Measurements from ENCODE around the gene PLEKHS1. TPM values are rescaled to one million over a fixed set of nuclear protein-coding genes. Genes with fewer than 3 reads are reported as not detected.

The PLEKHS1 gene
- total RNA-seq, 1 experiment from 2014 or later = not detected

- no CpG with 5 or more reads among the region's 2 CpGs for WGBS (ENCODE audit: extremely low coverage, insufficient read length, low lambda C conversion rate)
- H3K9me3 Mint-ChIP-seq = no peaks in the 10 kb centered on the region; a peak in 2 of 5 replicates
Measured at GRCh38 chr10:113742466-113742865, 9.0 kb upstream of the PLEKHS1 start.

More at GRCh38 chr10:113742466-113742865, 9.0 kb upstream of the PLEKHS1 start:
- H2BK5ac ChIP-seq (ENCODE audit: insufficient read length, low read length) = no peak overlapping the region
- H3K18ac ChIP-seq (ENCODE audit: insufficient read length, low read depth, low read length) = no peak overlapping the region
- Mint-ChIP-seq H3K4me3 (no peak overlapping the region; a peak in 1 of 5 replicates), H3K27me3 (ENCODE audit: low read depth) (peaks cover 13% of the 10 kb centered on the region), H3K4me1 (0 out of 4 replicates have a peak, but pooled peaks cover 0 to 2% of the 10 kb centered on the region in 2 experiments), H3K36me3 (ENCODE audit: insufficient read depth in 1 of 3, low read depth in 3 of 3) (no peaks in the 10 kb centered on the region), H3K27ac (no peak overlapping the region)
- no peak overlapping the region for H3K14ac ChIP-seq (ENCODE audit: insufficient read depth, low read length)
- no peak overlapping the region for H4K8ac ChIP-seq (replicated peaks; ENCODE audit: insufficient read length, low read depth, low read length)
- no peaks in the 10 kb centered on the region for H3K79me1 ChIP-seq (ENCODE audit: insufficient read depth, low read depth, low read length, poor library complexity, severe bottlenecking)
- no peak overlapping the region for H3K27ac ChIP-seq (ENCODE audit: insufficient read length, low read depth, low read length)
- H3K27me3 ChIP-seq (ENCODE audit: insufficient read depth, low read length) = no peaks in the 10 kb centered on the region; the same call in 1 of the 2 replicates
- no peak overlapping the region for H2BK12ac ChIP-seq (ENCODE audit: insufficient read length, low read depth, low read length)
- no peak overlapping the region for H2BK20ac ChIP-seq (ENCODE audit: low read depth, low read length, poor library complexity, severe bottlenecking)
- no peak overlapping the region for H3T11ph ChIP-seq (ENCODE audit: low read length)
- H2BK15ac ChIP-seq (ENCODE audit: low read depth, low read length) = no peak overlapping the region
- no peak for DNase-seq
- H2AK5ac ChIP-seq (ENCODE audit: insufficient read length, low read length) = no peak overlapping the region
- H4K20me1 ChIP-seq (ENCODE audit: control insufficient read depth, insufficient read depth, insufficient read length) = no peaks in the 10 kb centered on the region
- no peaks in the 10 kb centered on the region for H3K79me2 ChIP-seq (ENCODE audit: insufficient read depth, low read length)
- H3K56ac ChIP-seq (ENCODE audit: insufficient read length, low read depth, low read length) = no peak overlapping the region
- H3K9ac ChIP-seq (ENCODE audit: extremely low read depth, insufficient read length, low read length) = no peak overlapping the region
- no peak overlapping the region for H3K4ac ChIP-seq (ENCODE audit: low read depth, low read length)
- no peaks in the 10 kb centered on the region for H3K4me1 ChIP-seq (ENCODE audit: insufficient read depth, low read length)
- H4K5ac ChIP-seq (ENCODE audit: insufficient read length, low read depth, low read length) = no peak overlapping the region
- no peaks in the 10 kb centered on the region for H3K9me3 ChIP-seq (ENCODE audit: control insufficient read depth, low read depth, low read length)
- TF ChIP-seq CTCF (conservative IDR thresholded peaks at IDR 0.05) = no peak
- no peaks in the 10 kb centered on the region for H3K23me2 ChIP-seq (ENCODE audit: insufficient read length, low read depth, low read length, poor library complexity, severe bottlenecking)
- H3K23ac ChIP-seq (ENCODE audit: insufficient read length, low read depth, low read length) = no peak overlapping the region
- H2AFZ ChIP-seq (ENCODE audit: low read length) = no peak overlapping the region
- no peak overlapping the region for H4K91ac ChIP-seq (ENCODE audit: insufficient read length, low read depth, low read length)
- no peak overlapping the region for H2BK120ac ChIP-seq (ENCODE audit: low read depth, low read length, poor library complexity, severe bottlenecking)
- no peak overlapping the region for H3K4me2 ChIP-seq (ENCODE audit: insufficient read depth, insufficient read length, low read length)
